Fibroblast of lung (primary cell): ENCODE data around the gene CLN3.
"Not testable (repeated sequence)": the region's sequence is repeated elsewhere in the genome, so short reads cannot be mapped to it uniquely, and the experiment has no call there.

Source experiments
- EZH2 ChIP-seq: IDR thresholded peaks from 2 replicates; pipeline ENCODE4 v1.5.1; 2012; ENCODE audit warnings: low read length, control low read depth, mild to moderate bottlenecking; ENCODE audit errors: missing control alignments
- TF ChIP-seq, protein P1 (sequence below), 2 donors: IDR thresholded peaks in 1 of 2; conservative IDR thresholded peaks in 1 of 2; 1 replicate in 1 of 2; 2 replicates in 1 of 2; pipeline ENCODE4 v1.5.1; 2011 to 2012; ENCODE audit warnings: low read length in 2 of 2, control low read depth in 1 of 2, inconsistent platforms in 1 of 2, low read depth in 1 of 2, mild to moderate bottlenecking in 1 of 2

- TF ChIP-seq, protein P1, sequence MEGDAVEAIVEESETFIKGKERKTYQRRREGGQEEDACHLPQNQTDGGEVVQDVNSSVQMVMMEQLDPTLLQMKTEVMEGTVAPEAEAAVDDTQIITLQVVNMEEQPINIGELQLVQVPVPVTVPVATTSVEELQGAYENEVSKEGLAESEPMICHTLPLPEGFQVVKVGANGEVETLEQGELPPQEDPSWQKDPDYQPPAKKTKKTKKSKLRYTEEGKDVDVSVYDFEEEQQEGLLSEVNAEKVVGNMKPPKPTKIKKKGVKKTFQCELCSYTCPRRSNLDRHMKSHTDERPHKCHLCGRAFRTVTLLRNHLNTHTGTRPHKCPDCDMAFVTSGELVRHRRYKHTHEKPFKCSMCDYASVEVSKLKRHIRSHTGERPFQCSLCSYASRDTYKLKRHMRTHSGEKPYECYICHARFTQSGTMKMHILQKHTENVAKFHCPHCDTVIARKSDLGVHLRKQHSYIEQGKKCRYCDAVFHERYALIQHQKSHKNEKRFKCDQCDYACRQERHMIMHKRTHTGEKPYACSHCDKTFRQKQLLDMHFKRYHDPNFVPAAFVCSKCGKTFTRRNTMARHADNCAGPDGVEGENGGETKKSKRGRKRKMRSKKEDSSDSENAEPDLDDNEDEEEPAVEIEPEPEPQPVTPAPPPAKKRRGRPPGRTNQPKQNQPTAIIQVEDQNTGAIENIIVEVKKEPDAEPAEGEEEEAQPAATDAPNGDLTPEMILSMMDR (conservative IDR thresholded peaks at IDR 0.05 in 1 of 2, IDR thresholded peaks at IDR 0.05 in 1 of 2; ENCODE audit: low read depth in 1 of 2, low read length in 2 of 2), result not testable (repeated sequence)
- TF ChIP-seq EZH2, result not testable (repeated sequence)
Measured at GRCh38 chr16:28438899-28439298, 53.0 kb downstream of the CLN3 start.
